ENCODE results near the gene ECT2L.
"Not testable (repeated sequence)": the region's sequence is repeated elsewhere in the genome, so short reads cannot be mapped to it uniquely, and the experiment has no call there.

ECT2L gene

DNA sequence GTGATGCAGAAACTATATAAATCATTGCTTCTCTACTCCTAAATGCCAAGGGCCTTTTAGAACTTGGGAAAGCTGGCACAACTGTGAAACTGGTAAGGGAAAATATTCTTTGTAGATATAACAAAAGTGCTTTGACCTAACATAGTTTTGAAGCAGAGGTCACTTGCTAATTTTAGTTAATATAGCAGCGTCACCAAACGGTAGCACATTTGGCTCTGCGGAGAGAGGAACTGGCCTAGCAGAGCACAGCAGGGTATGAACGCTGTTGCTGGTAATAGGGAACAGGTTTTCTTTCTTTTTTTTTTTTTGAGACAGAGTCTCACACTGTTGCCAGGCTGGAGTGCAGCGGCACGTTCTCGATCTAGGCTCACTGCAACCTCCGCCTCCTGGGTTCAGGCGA is 67.4 kb downstream of the ECT2L start:
- no peak for FAIRE-seq

DNA sequence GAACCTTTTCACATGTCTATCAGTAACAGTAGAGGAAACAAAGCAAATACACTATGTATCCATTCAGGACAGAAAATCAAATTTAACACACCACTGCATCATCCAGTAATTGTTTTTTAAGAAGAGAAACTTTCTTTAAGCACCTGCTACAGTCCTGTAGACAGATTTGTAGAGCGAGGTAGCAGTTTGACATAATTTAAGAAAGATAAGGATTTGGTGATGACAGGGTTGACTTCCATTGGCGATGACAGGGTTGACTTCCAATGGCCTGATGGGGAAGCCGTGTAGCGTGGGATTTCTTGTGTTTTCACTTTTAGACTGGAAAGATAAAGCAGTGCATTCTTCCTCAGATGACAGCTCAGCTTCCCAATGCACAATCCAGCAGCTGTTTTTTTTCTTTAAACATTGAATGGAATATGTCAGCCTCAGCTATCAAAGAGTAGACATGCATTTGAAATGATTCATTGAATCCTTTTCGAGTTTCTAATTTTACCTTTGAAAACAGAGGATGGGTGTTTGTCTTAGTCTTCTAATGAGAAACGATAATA is 68.5 kb downstream of the ECT2L start:
- FAIRE-seq, result no peak

DNA sequence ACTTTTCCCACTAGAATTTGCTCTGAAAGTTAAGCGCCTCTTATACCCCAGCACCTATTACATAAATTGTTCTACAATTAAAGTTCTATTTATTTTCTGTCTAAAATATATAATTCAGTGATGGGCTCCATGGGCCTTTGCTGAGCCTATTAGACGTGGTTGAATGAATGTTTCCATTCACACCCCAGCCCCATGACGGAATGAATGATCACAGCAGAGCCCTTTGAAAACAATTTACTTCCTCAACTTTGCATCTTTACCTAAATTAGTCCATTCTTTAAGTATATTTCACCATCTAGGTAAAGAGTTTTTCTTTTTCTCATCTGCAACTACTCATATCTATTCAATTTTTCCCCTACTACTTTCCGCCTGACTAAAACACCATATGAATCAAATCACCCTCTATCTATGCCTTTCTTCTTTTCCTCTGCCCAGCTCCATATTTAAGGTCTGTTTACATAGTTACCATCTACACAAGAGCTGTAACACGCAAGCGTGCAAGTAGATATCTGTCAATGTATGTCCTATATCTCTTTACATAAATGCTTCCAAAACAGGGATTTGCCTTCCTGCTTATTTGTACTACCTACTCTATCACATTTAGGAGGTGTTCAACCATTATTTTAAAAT is 69.7 kb downstream of the ECT2L start:
- no peak for FAIRE-seq

DNA sequence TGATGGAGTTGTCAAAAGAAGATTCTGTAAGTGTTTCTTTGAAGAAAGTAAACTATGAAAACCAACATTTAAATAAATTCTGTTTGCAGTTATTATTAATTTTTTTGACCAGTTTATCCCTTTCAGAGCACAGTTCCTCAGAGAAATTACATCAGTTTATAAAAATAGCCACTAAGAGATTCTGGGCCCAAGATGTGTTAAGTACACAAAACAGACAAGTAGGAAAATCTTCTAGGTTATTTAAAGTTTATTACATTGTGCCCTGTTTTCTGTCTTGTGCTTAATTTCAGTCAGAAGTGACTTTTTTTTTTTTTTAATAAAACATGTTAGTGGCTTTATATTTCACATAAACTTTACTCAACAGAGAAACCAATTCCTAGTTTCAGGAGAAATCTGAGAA is 72.3 kb downstream of the ECT2L start:
- FAIRE-seq, result no peak

- FAIRE-seq, result no peak
These were observed 73.5 kb downstream of the ECT2L start for GRCh38 chr6:138869398-138869797.

DNA sequence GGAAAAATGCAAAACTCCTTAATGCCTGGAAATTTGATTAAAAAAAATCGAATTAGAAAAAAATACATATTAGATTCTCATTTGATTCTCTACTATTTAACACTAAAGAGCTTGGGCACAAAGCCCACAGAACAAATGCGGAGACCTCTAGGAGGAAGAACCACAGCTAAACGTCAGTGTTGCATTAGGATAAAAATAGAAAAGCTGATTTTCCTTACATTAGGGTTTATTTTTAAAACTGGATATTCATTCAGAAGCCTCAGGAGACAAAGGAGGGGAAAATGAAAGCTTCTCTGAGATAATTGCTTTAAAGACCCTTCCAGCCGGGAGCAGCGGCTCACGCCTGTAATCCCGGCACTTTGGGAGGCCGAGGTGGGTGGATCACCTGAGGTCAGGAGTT is 77.3 kb downstream of the ECT2L start:
- FAIRE-seq, result no peak

GRCh38 chr6:138882369-138883017 is 86.6 kb downstream of the ECT2L start:
- FAIRE-seq, result no peak

DNA sequence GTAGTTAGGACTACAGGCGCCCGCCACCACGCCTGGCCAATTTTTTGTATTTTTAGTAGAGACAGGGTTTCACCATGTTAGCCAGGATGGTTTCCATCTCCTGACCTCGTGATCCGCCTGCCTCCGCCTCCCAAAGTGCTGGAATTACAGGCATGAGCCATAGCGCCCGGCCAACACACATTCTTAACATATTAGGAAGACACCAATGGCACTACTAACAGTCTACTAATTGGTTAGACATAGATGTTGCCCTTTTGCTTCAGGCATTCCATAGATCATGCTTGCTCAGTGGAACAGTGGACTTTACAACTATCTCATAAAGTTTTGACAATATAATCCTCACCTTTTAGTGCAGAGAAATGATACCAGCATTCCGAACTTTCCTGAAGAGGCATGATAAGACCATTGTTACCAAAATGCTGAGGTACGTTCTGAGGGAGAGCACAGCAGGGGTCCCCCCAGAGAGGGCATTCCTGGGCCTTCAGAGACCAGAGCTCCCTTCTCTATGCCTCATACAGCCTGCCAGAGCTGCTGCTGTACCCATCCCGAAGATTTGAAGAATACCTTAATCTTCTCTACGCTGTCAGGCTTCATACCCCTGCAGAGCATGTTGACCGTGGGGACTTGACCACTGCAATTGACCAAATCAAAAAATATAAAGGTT is 89.4 kb downstream of the ECT2L start:
- no peak for FAIRE-seq

DNA sequence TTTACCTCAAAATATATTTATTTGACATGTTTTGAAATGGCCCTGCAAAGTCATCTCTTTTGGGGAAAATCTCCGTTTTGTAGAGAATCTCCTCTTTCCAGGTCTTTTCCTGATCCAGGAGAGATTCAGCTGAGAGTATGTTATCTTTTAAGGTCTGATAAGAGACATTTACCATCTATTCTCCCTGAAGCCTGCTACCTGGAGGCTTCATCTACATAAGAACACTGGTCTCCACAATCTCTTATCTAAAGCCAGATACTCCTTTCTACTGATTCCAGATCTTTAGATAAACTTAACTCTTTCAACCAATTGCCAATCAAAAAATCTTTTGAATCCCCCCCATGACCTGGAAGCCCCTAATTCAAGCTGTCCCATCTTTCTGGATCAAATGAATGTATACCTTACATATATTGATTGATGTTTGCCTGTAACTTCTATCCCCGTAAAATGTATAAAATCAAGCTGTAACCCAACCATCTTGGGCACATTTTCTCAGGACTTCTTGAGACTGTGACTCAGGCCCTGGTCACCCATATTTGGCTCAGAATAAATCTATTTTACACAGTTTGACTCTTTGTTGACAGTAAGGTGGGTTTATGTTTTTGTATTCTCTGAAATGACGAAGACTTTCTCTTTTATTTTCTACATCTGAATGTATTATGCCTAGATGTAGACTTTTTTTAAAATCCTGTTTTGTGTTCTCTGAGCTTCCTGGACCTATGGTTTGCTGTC is 95.5 kb downstream of the ECT2L start:
- FAIRE-seq, result no peak

DNA sequence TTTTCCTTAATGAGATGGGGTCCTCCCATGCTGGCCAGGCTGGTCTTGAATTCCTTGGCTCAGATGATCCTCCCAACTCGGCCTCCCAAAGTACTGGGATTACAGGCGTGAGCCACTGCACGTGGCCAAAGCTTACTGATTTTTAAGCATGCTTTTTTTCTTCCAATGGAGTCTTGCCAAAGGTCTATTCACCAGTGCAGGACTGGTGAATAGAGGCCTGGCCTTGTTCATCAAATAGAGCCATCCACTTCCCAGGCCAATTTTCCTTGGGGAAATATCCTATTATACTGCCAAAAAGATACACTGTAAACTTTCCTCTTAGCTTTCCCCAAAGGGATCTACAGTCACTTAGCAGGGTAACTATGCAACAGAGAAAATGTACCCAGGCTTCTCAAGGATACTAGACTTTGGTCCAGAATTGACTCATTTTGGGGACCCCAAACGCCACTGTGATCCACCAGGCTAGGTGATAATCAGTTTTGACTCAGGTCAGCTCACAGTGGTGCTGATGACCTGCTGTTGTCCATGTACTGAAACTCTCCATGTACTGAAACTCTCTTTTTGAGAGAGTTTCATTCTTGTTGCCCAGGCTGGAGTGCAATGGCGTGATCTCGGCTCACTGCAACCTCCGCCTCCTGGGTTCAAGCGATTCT is 100.3 kb downstream of the ECT2L start:
- FAIRE-seq, result no peak

DNA sequence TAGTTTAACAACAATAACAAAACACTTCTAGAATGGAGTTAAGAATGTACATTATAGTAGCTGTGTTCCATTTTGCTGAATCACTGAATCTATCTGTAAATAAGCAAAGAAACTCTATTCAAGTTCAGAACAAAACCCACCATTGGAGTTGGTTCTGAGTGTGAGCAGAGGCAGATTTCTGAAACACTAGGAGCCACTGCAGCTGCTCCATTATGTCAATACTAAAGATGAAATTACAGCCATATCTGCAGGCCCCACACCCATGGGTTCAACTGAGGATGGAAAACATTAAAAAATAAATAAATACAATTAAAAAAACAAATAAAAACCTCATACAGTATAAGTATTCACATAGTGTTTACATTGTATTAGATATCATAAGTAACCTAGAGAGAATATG is 101.1 kb downstream of the ECT2L start:
- FAIRE-seq, result no peak

DNA sequence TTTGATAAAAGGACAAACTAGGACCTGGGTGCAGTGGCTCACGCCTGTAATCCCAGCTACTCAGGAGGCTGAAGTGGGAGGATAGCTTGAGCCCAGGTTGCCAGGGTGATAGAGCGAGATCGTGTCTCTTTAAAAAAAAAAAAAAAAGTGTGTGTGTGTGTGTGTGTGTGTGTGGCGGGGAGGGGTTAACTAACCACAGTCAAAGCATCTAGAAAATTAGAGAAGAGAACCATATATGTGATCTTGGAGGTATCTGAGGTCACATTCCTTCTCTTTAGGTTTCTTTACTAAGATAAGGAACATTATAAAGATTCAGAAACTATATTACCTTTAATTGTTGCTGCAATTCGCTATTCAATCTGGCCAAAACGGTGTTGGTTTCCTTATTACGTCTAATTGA is 111.3 kb downstream of the ECT2L start:
- no peak for FAIRE-seq

GRCh38 chr6:138909511-138909910 is 113.6 kb downstream of the ECT2L start:
- no peak for FAIRE-seq

- FAIRE-seq, result no peak
These were observed 114.1 kb downstream of the ECT2L start for GRCh38 chr6:138909975-138910374.

DNA sequence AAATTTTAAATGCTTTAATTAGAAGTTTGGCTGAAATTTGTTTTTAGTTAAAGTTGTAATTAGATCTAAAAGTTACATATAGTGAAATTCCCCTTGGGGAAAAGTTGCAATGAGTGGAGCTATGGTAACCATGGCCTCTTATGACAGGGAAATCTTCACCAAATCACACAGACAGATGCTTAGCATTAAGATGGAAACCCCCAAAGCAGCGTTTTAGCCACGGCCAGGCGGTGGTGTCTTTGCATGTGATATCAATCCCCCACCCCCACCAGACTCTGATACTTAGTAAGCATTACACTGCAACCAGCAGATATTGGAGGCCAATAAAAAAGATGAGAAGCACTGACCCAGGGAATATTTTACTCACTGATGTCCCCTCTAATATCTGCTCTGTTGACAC is 116.4 kb downstream of the ECT2L start:
- no peak for FAIRE-seq

DNA sequence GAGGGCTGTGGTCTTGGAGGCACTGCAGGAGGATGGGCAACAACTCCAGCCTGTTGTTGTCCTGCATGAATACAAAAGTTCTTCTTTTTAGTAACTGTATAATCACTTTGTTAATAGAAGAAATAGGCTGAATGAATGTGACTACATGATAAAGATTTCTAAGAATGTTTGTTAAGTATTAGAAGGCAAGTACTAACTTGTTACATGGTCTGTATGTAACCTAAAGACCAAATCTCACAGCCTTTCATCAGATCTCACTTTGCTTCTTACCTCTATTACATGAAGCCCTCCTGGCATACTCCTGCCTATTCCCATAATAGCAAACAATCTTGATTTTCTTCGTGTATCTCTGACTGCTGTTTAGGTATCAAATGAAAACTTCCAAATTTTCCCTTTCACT is 118.8 kb downstream of the ECT2L start:
- FAIRE-seq, result no peak

- FAIRE-seq, result peak; percentile 68
These were observed 125.0 kb downstream of the ECT2L start for GRCh38 chr6:138920906-138921305.

GRCh38 chr6:138923561-138923960 is 127.7 kb downstream of the ECT2L start:
- FAIRE-seq, result peak; percentile 13

GRCh38 chr6:138925806-138926205 is 129.9 kb downstream of the ECT2L start:
- no peak for FAIRE-seq

DNA sequence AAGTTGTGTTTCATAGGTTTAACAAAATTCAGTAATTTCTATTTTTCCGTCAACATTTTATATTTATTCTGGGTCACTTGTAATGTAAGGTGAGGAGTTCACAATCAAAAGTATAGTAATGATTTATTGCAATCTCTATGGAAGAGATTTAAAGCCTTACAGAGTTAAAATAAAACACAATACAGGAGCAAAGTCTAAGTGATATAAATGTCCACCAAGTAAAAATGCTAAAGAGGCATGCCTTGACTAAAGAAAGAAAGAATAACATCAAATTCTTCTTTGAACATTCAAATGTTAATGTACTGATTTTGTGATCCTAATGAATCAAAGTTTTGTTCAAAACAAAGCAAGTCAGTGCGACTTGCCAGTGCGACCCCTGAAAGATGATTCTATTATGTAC is 130.7 kb downstream of the ECT2L start:
- no peak for FAIRE-seq

DNA sequence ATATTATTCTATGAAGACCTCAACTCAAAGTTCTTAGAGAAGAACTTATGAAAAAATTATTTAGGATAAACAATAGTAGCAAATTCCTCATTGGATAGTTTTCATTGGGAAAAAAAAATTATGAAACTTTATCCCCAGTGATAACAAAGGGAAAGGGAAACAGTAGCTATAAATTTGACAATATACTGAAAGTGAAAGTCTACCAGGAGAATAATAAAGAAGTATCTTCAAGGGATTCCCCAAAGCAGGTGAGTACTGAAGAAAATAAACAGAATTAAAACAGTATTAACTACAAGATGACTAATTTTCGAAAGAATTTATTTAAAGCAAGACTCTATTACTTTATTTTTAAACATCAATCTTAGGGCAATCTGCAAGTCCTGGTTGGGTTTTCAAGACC is 135.8 kb downstream of the ECT2L start:
- FAIRE-seq, result peak; percentile 38

- FAIRE-seq, result not testable (repeated sequence)
These were observed 141.0 kb downstream of the ECT2L start for GRCh38 chr6:138936873-138937272.

- no peak for FAIRE-seq
These were observed 147.3 kb downstream of the ECT2L start for GRCh38 chr6:138943089-138943625.
